Stimulated activated CD4-positive, alpha-beta T cell treated with anti-CD3 and anti-CD28 coated beads, Interleukin-2, amount 100 ng/mL, for 48 hours (primary cell): ENCODE results near the gene SIGMAR1.

Experiments
- DNase-seq, 2 donors: peaks; one replicate each; pipeline ENCODE4 v3.0.0-alpha.2; 2020

The SIGMAR1 gene

DNA sequence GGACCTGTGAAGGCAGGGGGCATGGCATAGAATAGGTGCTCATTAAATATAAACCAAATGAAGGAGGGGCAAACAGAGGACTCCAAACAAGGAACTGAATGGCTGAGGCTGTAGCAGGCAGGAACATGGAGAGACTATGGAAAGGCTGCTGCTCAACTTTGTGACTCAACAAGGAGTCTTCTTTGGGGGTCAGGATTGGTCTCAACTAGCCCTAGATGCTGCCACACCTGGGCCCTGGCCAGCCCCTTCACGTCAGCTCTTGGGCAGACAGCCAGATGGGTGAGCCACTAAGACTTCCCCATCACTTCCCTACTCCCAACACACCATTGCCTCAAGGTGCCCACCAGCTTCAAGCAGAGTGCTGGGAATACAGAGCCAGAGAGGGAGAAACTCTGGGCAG is 36.7 kb downstream of the SIGMAR1 start:
- DNase-seq, result no peak

- DNase-seq, result no peak
These were observed 38.0 kb downstream of the SIGMAR1 start for GRCh38 chr9:34599546-34599945.

- DNase-seq, result no peak
These were observed 43.4 kb downstream of the SIGMAR1 start for GRCh38 chr9:34594177-34594576.

- no peak for DNase-seq
These were observed 44.5 kb downstream of the SIGMAR1 start for GRCh38 chr9:34592895-34593601.

DNA sequence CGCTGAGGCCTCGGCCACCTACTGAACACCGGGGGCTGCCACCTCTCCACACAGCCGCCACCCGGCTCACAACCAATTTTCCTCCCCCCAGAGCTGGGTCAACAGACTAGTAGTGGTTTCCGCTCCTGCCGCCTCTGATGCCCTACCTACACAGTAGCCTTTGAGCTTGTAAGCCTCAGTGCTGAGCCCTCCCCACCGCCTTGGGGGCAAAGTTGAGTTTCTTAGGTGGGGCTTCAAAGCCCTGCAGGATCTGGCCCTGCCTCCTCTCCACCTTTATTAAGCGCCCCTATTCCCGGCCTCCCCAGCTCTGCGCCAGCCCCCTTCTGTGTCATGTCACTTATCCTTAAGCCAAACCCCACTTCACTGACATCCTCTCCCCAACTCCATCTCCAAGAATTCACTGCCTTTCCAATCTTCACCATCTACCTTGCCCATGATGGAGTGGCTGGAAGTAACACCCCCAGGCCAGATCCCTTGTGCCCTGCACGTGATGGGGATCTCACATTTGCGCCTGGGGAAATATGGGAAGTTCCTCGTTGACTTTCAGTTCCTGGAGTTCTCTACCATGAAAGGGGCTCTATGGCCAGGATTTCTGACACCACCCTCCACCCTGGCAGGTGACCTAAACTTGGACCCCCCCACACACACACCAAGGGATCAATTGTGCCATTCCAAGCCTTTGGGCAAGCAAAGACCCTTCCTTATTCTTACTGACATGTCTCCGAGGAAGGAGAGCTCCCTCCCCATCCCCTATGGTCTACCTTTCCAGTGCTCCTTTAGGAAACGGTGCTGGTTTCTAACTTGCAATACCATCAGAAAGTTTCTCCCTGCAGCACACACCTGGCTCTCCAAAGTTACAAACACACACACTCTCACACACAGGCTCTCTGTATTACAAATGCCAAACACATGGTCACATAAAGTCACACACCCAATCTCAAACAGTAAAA is 45.4 kb downstream of the SIGMAR1 start:
- no peak for DNase-seq

- peak; percentile 84 to 85 for DNase-seq
These were observed 46.2 kb downstream of the SIGMAR1 start for GRCh38 chr9:34591248-34591916.

- DNase-seq, result no peak
These were observed 47.0 kb downstream of the SIGMAR1 start for GRCh38 chr9:34590381-34591247.

GRCh38 chr9:34589636-34590380 is 47.8 kb downstream of the SIGMAR1 start, which contains the start of gene CNTFR:
TSS of gene CNTFR (minus strand) at chr9:34589724. CDS start at chr9:34568981, 20,743 bp downstream.
- DNase-seq, result no peak

GRCh38 chr9:34588671-34589635 is 48.6 kb downstream of the SIGMAR1 start:
- DNase-seq, result no peak

GRCh38 chr9:34587271-34587670 is 50.3 kb downstream of the SIGMAR1 start:
- DNase-seq, result no peak

- no peak for DNase-seq
These were observed 51.5 kb downstream of the SIGMAR1 start for GRCh38 chr9:34585946-34586669.

DNA sequence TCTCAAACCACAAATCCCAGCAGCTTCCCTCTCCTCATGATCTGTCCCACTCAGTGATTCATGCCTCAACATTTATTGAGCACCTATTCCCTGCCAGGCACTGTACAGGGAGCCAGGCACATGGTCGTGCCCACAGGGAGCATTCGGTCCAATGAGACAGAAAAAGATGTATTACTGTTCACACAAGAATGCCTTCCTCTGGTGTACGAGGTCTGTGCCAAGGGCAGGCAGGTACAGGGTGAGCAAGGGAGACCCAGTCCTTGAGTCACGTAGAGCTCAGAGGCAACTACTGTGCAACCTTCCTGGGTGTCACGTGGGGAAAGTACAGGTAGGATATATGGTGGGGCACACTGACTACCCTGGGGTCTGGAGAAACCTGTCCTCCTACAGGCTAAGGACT is 52.6 kb downstream of the SIGMAR1 start:
- DNase-seq, result no peak
